Activated CD4-positive, alpha-beta memory T cell treated with anti-CD3 and anti-CD28 coated beads for 36 hours (primary cell): ENCODE results near the gene BHLHE23. TPM values are rescaled to one million over a fixed set of nuclear protein-coding genes. Genes with fewer than 3 reads are reported as not detected.

Source experiments
- CTCF ChIA-PET: fragments of 350-600 bp; sonication (Branson Sonifier 250); formaldehyde crosslinking; loops from one replicate; lab custom pipeline; 2021; ENCODE audit warnings: antibody characterized with exemption, inconsistent platforms; lab: Charles Lee
- POLR2A ChIA-PET: fragments of 350-600 bp; sonication (Branson Sonifier 250); formaldehyde crosslinking; loops from one replicate; lab custom pipeline; 2021; ENCODE audit warnings: antibody characterized with exemption; lab: Charles Lee
- DNase-seq: peaks from one replicate; pipeline ENCODE4 v3.0.0-alpha.2; 2020
- H3K27ac Mint-ChIP-seq: one replicate; pipeline ENCODE4 v1.8.0; 2021; ENCODE audit warnings: mixed read lengths
- H3K27me3 Mint-ChIP-seq: one replicate; pipeline ENCODE4 v1.8.0; 2021; ENCODE audit warnings: mixed read lengths
- H3K36me3 Mint-ChIP-seq: one replicate; pipeline ENCODE4 v1.8.0; 2021; ENCODE audit warnings: mixed read lengths
- H3K4me1 Mint-ChIP-seq: one replicate; pipeline ENCODE4 v1.8.0; 2021; ENCODE audit warnings: low read depth, mixed read lengths
- H3K4me3 Mint-ChIP-seq: one replicate; pipeline ENCODE4 v1.8.0; 2021; ENCODE audit warnings: mild to moderate bottlenecking, mixed read lengths
- H3K9me3 Mint-ChIP-seq: one replicate; pipeline ENCODE4 v1.8.0; 2021; ENCODE audit warnings: mixed read lengths
- intact Hi-C: fragments of 100-400 bp; cut with micrococcal nuclease; formaldehyde crosslinking; loops from one replicate; pipeline ENCODE4 v1.15.1; 2023
- total RNA-seq, 2 experiments: library from RNA; stranded (reverse); gene quantifications; one replicate each; pipeline ENCODE4 v1.2.3, GENCODE V29; 2021

Gene BHLHE23
- total RNA-seq, 2 experiments from 2014 or later = not detected

GRCh38 chr20:63009988-63010769 is 3.4 kb upstream of the BHLHE23 start:
- intact Hi-C loops = loop anchor here (1.0 to 5.0 kb wide), 4 partner anchors 38 to 188 kb away; no protein-coding TSS in a partner anchor
- Mint-ChIP-seq H3K27ac (no peak overlapping the region), H3K36me3 (peaks cover 4% of the 10 kb centered on the region), H3K4me3 (peak overlapping the region; percentile 66), H3K4me1 (peaks cover 23% of the 10 kb centered on the region), H3K27me3 (peaks cover 53% of the 10 kb centered on the region), H3K9me3 (peaks cover 14% of the 10 kb centered on the region)
- ChIA-PET CTCF (interaction anchor here (0.8 to 2.2 kb wide), 8 partner anchors 10 to 139 kb away, joined by 3 to 27 read pairs (median 8); partner anchors contain the start of gene SLC17A9), POLR2A (no interaction called here)
- peak; percentile 83 for DNase-seq

- peak; percentile 88 for DNase-seq
- H3K27me3 Mint-ChIP-seq = peaks cover 49% of the 10 kb centered on the region
- POLR2A ChIA-PET = no interaction called here
- H3K9me3 Mint-ChIP-seq = peaks cover 14% of the 10 kb centered on the region
- H3K36me3 Mint-ChIP-seq = peaks cover 4% of the 10 kb centered on the region
- H3K4me3 Mint-ChIP-seq = peak overlapping the region; percentile 66
- H3K27ac Mint-ChIP-seq = peak overlapping the region; percentile 9
- intact Hi-C loops = loop anchor here (1.0 to 5.0 kb wide), 4 partner anchors 37 to 187 kb away; no protein-coding TSS in a partner anchor
- peaks cover 27% of the 10 kb centered on the region for H3K4me1 Mint-ChIP-seq
- CTCF ChIA-PET = interaction anchor here (0.6 to 2.2 kb wide), 19 partner anchors 19 to 507 kb away, joined by 3 to 27 read pairs (median 4); partner anchors contain the start of gene SLC17A9
Measured at GRCh38 chr20:63009045-63009961, 2.5 kb upstream of the BHLHE23 start.

- peaks cover 27% of the 10 kb centered on the region for H3K4me1 Mint-ChIP-seq
- CTCF ChIA-PET = interaction anchor here (0.6 to 2.2 kb wide), 18 partner anchors 14 to 167 kb away, joined by 3 to 27 read pairs (median 4); partner anchors contain the start of gene SLC17A9
- peaks cover 49% of the 10 kb centered on the region for H3K27me3 Mint-ChIP-seq
- H3K9me3 Mint-ChIP-seq = peaks cover 8% of the 10 kb centered on the region
- peak overlapping the region; percentile 28 for H3K27ac Mint-ChIP-seq
- POLR2A ChIA-PET = no interaction called here
- no peak overlapping the region for H3K4me3 Mint-ChIP-seq
- H3K36me3 Mint-ChIP-seq = peaks cover 4% of the 10 kb centered on the region
- intact Hi-C loops = loop anchor here (1.0 to 5.0 kb wide), 4 partner anchors 36 to 186 kb away; no protein-coding TSS in a partner anchor
- DNase-seq = no peak
Measured at GRCh38 chr20:63008541-63009044, 1.8 kb upstream of the BHLHE23 start.

- intact Hi-C loops = loop anchor here (2.0 to 5.0 kb wide), 2 partner anchors 107 to 186 kb away; no protein-coding TSS in a partner anchor
- peaks cover 52% of the 10 kb centered on the region for H3K27me3 Mint-ChIP-seq
- no peaks in the 10 kb centered on the region for H3K36me3 Mint-ChIP-seq
- ChIA-PET POLR2A (no interaction called here), CTCF (interaction anchor here (0.9 to 2.2 kb wide), 7 partner anchors 13 to 107 kb away, joined by 3 to 27 read pairs (median 8); partner anchors contain the start of gene SLC17A9)
- peaks cover under 1% of the 10 kb centered on the region for H3K9me3 Mint-ChIP-seq
- H3K4me1 Mint-ChIP-seq = peaks cover 27% of the 10 kb centered on the region
- no peak for DNase-seq
- peak overlapping the region; percentile 28 for H3K27ac Mint-ChIP-seq
- no peak overlapping the region for H3K4me3 Mint-ChIP-seq
Measured at GRCh38 chr20:63007646-63008488, 1.1 kb upstream of the BHLHE23 start.

- intact Hi-C loops = loop anchor here (5.0 kb wide), 1 partner anchor 185 kb away; no protein-coding TSS in a partner anchor
- DNase-seq = no peak
- Mint-ChIP-seq H3K9me3 (no peaks in the 10 kb centered on the region), H3K4me3 (no peak overlapping the region), H3K36me3 (no peaks in the 10 kb centered on the region), H3K27me3 (peaks cover 51% of the 10 kb centered on the region), H3K27ac (no peak overlapping the region), H3K4me1 (peaks cover 27% of the 10 kb centered on the region)
- POLR2A ChIA-PET = no interaction called here
- CTCF ChIA-PET = interaction anchor here (1.0 kb wide), 1 partner anchor 37 kb away, joined by 7 read pairs; no protein-coding TSS in a partner anchor
Measured at GRCh38 chr20:63007360-63007645, 539 bp upstream of the BHLHE23 start.

GRCh38 chr20:63005862-63006539 is 763 bp downstream of the BHLHE23 start:
- no peak for DNase-seq
- ChIA-PET POLR2A (no interaction called here), CTCF (interaction anchor here (1.0 kb wide), 1 partner anchor 29 kb away, joined by 3 read pairs; no protein-coding TSS in a partner anchor)
- H3K27ac Mint-ChIP-seq = no peak overlapping the region
- H3K36me3 Mint-ChIP-seq = no peaks in the 10 kb centered on the region
- no peak overlapping the region for H3K4me3 Mint-ChIP-seq
- no peaks in the 10 kb centered on the region for H3K9me3 Mint-ChIP-seq
- intact Hi-C loops = loop anchor here (5.0 kb wide), 1 partner anchor 184 kb away; no protein-coding TSS in a partner anchor
- peaks cover 26% of the 10 kb centered on the region for H3K4me1 Mint-ChIP-seq
- peaks cover 55% of the 10 kb centered on the region for H3K27me3 Mint-ChIP-seq

GRCh38 chr20:63005365-63005861 is 1.4 kb downstream of the BHLHE23 start:
- CTCF ChIA-PET = interaction anchor here (0.9 to 2.0 kb wide), 3 partner anchors 28 to 33 kb away, joined by 3 to 13 read pairs (median 4); no protein-coding TSS in a partner anchor
- POLR2A ChIA-PET = no interaction called here
- Mint-ChIP-seq H3K4me1 (peaks cover 23% of the 10 kb centered on the region), H3K4me3 (no peak overlapping the region), H3K36me3 (no peaks in the 10 kb centered on the region), H3K9me3 (no peaks in the 10 kb centered on the region), H3K27ac (no peak overlapping the region), H3K27me3 (peaks cover 59% of the 10 kb centered on the region)
- intact Hi-C loops = loop anchor here (5.0 kb wide), 1 partner anchor 183 kb away; no protein-coding TSS in a partner anchor
- DNase-seq = no peak

- H3K27me3 Mint-ChIP-seq = peaks cover 59% of the 10 kb centered on the region
- no peak overlapping the region for H3K4me3 Mint-ChIP-seq
- POLR2A ChIA-PET = no interaction called here
- H3K36me3 Mint-ChIP-seq = no peaks in the 10 kb centered on the region
- no peak for DNase-seq
- H3K27ac Mint-ChIP-seq = no peak overlapping the region
- intact Hi-C loops = loop anchor here (5.0 kb wide), 1 partner anchor 182 kb away; no protein-coding TSS in a partner anchor
- peaks cover 17% of the 10 kb centered on the region for H3K4me1 Mint-ChIP-seq
- no peaks in the 10 kb centered on the region for H3K9me3 Mint-ChIP-seq
- CTCF ChIA-PET = interaction anchor here (0.6 to 2.0 kb wide), 4 partner anchors 27 to 705 kb away, joined by 3 to 13 read pairs (median 4); no protein-coding TSS in a partner anchor
Measured at GRCh38 chr20:63004607-63005364, 2.0 kb downstream of the BHLHE23 start.

- ChIA-PET POLR2A (no interaction called here), CTCF (interaction anchor here (0.6 to 2.0 kb wide), 2 partner anchors 31 to 985 kb away, joined by 4 to 13 read pairs; no protein-coding TSS in a partner anchor)
- H3K36me3 Mint-ChIP-seq = no peaks in the 10 kb centered on the region
- H3K27me3 Mint-ChIP-seq = peaks cover 55% of the 10 kb centered on the region
- DNase-seq = no peak
- no peak overlapping the region for H3K4me3 Mint-ChIP-seq
- H3K9me3 Mint-ChIP-seq = no peaks in the 10 kb centered on the region
- intact Hi-C loops = no loop called here
- H3K27ac Mint-ChIP-seq = no peak overlapping the region
- H3K4me1 Mint-ChIP-seq = peaks cover 9% of the 10 kb centered on the region
Measured at GRCh38 chr20:63003546-63003945, 3.2 kb downstream of the BHLHE23 start.
